CD1c-positive myeloid dendritic cell (primary cell): Measurements from ENCODE around the gene SPHK2.
A peak's percentile ranks its signal among the peaks of the same experiment; 100 is the strongest.
"Not testable (repeated sequence)": the region's sequence is repeated elsewhere in the genome, so short reads cannot be mapped to it uniquely, and the experiment has no call there.

ENCODE experiments used
- DNase-seq: peaks from one replicate; pipeline ENCODE4 v3.0.0-alpha.2; 2016; ENCODE audit errors: extremely low spot score

Gene SPHK2

DNA sequence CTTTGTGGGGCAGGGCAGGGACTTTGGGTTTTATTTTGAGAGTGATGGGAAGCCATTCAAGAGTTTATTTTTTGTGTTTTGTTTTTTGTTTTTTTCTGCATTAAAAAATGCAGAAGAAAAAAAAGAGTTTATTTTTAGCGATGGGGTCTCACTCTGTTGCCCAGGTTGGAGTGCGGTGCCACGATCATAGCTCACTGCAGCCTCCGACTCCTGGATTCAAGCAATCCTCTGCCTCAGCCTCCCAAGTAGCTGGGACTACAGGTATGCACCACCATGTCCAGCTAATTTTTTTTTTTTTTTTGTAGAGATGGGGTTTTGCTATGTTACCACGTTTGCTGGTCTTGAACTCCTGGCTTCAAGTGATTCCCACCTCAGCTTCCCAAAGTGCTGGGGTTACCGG lies 39.2 kb downstream of the SPHK2 start:
- DNase-seq: no peak

GRCh38 chr19:48659768-48660167 lies 40.5 kb downstream of the SPHK2 start:
- peak; percentile 51 for DNase-seq

- DNase-seq: peak; percentile 97
Observed at GRCh38 chr19:48660852-48661710, 41.8 kb downstream of the SPHK2 start.

DNA sequence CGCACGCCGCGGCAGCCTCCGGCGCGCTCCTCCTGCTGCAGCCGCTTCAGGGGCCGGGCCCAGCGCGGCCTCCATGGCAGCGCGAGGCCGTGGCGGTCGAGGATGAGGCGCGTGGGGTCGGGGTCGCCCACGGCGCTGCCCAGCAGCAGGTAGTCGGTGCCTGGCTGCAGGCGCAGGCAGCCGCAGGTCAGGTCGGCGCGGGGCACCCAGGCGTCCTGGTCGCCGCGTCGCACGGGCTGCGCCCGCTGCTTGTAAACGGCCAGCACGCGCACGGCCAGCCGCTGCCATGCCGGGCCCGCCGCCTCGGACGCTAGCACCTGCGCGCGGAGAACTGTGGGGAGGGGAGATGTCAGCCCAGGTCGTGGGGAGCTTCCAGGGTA lies 42.4 kb downstream of the SPHK2 start:
- DNase-seq: no peak

DNA sequence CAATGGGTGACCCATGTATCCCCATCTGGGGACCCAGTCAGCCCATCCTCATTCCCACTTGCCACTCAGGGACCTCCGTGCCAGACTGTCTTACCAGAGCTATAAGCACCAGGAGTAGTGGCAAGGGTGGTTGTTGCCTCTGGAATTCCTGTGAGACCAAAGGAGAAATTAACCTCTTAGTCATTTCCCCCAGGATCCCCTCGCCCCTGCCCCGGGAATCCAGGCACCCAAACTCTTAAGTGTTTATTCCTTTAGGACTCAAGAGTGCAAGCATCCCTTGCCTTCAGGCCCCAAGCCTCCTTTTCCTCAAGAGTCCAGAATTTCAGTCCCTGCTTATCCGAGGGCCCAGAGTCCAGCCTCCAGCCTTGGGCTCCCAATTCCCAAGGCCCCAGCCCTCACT lies 44.4 kb downstream of the SPHK2 start:
- no peak for DNase-seq

DNA sequence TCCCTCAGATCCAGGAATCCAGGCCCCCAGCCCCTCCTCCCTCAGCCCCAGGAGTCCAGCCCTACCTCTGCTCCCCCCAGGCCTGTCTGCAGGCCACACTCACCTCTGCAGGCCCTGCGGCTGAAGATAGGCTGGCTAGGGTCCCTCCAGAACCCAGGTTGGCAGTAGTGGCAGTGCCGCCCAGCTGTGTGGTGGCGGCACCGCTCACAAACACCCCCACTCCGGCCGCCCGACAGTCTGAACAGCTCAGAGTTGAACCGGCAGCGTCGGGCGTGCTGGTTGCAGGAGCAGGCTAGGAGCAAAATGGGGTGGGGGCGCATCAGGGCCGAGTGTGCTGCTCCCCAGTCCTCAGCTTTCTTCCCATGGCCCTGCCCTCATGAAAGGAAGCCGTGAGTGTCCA lies 45.2 kb downstream of the SPHK2 start:
- DNase-seq: no peak

DNA sequence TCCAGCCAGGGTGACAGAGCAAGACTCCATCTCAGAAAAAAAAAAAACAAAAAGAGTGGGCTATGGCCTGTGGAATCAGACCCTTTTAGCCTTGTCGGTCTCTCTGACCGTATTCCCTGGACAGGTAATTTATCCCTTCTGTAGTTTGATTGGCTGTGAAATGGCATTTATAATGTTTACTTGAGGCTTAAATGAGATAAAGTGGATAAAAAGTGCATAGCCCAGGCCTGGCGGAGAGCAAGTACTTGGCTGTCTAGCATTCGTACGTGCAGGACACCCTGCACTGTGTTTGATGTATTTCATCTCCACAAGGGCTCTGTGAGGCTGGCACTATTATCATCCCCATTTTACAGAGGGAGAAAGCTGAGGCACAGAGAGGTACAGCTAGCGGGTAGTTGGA lies 46.5 kb downstream of the SPHK2 start:
- DNase-seq: no peak

DNA sequence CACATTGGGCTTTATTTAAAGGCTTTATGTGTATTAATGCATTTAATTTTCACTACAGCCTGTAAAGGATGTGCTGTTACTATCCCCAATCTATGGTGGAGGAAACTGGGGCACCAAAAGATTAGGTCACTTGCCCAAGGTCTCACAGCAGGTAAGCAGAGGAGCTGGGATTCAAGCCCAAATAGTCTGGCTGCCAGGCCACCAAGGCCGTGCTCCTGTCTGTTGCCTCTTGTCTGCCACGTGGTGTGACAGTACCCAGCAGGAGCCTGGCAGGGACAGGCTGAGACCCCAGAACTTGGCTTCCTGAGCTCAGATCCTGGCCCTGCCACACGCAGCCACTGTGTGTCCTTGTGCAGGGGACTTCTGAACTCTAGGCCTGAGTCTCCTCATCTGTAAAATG lies 49.0 kb downstream of the SPHK2 start:
- no peak for DNase-seq

DNA sequence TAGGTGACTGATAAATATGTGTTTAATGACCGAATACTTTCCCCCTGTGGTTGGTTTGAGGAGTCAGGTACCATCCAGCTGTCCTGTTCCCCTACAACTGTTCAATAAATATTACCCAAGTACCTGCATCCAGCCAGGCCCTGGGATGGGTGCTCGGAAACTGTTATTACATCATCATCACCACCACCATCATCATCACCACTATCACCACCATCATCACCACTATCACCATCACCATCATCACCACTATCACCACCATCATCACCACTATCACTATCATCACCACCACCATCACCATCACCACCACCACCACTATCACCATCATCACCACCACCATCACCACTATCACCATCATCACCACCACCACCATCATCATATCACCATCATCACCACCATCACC lies 49.5 kb downstream of the SPHK2 start:
- no peak for DNase-seq

- no peak for DNase-seq
Observed at GRCh38 chr19:48669903-48670668, 50.8 kb downstream of the SPHK2 start.

DNA sequence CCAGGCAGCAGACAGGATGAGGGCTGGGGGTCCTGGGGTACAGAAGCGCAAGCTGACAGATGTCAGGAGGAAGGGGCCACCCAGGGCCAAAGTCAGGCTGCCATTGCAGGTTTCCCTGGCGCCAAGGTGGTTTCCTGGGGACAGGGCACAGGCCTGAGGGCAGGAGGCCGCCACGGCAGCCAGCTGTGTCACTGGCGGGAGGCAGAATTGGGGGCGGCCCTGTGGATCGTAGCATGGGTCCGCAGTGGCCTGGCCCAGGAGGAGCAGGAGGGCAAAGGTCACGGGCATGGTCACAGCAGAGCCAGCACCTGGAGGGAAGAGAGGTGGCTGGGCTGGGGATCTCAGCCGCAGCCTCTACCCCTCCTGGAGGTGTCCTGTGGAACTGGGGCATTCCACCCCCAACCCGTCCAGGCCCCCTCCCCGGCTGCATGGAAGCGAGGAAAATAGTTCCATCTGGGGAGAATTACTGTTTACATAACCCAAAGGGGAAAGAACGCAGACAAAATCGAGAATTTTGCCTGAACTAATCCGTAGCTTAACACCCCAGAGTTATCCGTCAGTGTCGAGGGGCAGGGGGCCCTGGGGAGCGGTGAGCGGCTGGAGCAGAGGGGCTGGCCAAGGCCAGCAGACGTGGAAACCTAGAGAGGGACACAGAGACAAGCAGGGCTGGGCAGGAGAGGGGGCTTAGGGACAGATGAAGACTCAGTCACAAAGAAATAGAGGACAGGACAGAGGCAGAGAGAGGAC lies 51.6 kb downstream of the SPHK2 start:
- DNase-seq: no peak

GRCh38 chr19:48671446-48671995 lies 52.2 kb downstream of the SPHK2 start:
- DNase-seq: no peak

DNA sequence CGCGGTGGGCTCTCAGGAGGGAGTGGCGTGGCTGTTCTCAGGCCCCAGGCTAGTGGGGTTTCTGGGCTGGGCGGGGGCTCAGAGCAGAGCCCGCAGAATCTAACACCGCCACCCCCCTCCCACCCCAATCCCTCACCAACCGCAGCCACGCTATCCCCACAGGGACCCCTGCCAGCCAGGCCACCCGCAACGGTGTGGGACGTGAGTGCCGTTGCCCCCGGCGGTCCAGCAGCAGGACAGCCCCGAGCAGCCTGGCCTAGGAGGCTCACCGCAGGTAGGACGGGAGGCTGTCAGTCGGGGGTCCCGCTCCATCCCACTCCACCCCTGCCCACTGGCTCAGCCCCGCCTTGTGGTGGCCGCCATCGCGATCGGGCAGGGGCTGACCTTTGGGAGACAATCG lies 53.7 kb downstream of the SPHK2 start, which contains the start of gene NTN5:
TSS of gene NTN5 (minus strand) at position 24 of the 400 bp plus-strand sequence. CDS start 2,031 bp downstream, outside the sequence.
- no peak for DNase-seq

DNA sequence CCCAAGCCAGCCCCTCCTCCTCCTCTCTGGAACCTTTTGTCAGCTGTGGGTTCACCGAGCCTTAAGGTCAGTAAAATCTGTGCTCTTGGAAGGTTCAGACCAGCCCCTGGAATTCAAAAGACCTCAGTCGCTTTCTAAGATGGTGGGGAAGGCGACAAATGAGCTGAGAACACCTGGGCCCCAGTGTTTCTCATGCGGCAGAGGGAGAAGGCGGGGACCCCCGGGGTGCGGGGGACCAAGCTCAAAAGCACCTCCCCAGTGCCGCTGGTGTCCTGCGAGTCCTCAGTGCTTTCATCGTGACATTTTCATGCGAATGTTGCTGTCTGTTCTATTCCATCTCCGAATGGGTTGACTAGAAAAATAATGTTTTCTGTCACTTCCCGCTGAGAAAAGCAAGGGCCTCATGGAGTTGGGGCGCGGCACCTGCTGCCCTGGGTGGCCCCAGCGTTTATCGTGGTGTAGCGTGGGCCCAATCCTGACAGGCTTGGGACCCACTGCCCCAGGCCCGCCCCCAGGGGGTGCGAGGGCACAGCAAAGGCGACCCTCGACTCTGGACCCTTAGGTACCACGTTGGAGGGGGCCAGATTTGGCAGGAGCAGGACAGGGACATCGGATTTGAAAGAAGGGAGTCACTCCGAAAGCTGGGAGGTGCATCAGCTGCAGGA lies 54.3 kb downstream of the SPHK2 start:
- no peak for DNase-seq

GRCh38 chr19:48674216-48674809 lies 55.0 kb downstream of the SPHK2 start:
- no peak for DNase-seq

- peak; percentile 86 for DNase-seq
Observed at GRCh38 chr19:48674921-48675824, 55.9 kb downstream of the SPHK2 start.

- DNase-seq: no peak
Observed at GRCh38 chr19:48676487-48676886, 57.2 kb downstream of the SPHK2 start.

- no peak for DNase-seq
Observed at GRCh38 chr19:48676887-48677286, 57.6 kb downstream of the SPHK2 start.

DNA sequence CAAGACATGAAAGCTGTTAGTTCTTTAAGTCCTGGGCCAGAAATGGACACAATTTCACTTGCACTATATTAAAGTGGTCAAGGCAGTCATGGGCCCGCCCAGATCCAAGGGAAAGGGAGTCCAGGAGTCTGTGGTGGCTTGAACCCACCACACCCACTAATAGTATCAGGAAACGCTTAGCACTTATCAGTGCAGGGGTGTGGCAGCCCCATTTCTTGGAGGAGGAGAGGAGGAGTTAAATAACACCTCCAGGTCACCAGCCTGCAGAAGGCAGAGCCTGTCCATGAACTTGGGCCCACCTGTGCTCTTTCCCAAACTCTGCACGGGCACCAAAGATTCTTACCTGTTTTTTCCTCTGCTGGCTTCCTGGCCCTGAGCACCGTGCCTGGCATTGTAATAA lies 58.9 kb downstream of the SPHK2 start:
- DNase-seq: no peak

DNA sequence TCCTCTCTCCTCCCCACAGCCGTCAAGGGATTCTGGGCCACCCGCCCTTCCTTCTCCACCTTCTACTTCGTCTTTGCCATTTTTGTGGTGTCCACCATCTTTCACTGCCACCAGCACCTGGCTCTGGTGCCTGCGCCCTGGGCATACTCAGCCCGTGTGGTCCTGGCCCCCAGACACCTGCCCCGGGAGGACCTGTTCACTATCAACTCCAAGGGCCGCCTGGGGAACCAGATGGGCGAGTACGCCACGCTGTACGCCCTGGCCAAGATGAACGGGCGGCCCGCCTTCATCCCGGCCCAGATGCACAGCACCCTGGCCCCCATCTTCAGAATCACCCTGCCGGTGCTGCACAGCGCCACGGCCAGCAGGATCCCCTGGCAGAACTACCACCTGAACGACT lies 60.7 kb downstream of the SPHK2 start:
- DNase-seq: not testable (repeated sequence)
